Subcutaneous abdominal adipose tissue (tissue), 5 donors: ENCODE data around the gene NOL4L.
"Not testable (repeated sequence)": the region's sequence is repeated elsewhere in the genome, so short reads cannot be mapped to it uniquely, and the experiment has no call there.

Experiments
- H3K27ac ChIP-seq: one replicate; pipeline ENCODE4 v1.7.0; 2013; ENCODE audit warnings: low read depth, mild to moderate bottlenecking, inconsistent platforms, low read length, moderate library complexity
- H3K27me3 ChIP-seq, 5 donors: one replicate each; pipeline ENCODE4 v1.7.0; 2013; ENCODE audit warnings: low read length in 5 of 5, inconsistent platforms in 1 of 5; ENCODE audit not compliant: control insufficient read depth in 5 of 5, insufficient read depth in 4 of 5
- H3K36me3 ChIP-seq, 5 donors: one replicate each; pipeline ENCODE4 v1.7.0; 2013; ENCODE audit warnings: low read length in 5 of 5; ENCODE audit not compliant: control insufficient read depth in 5 of 5, insufficient read depth in 5 of 5
- H3K4me1 ChIP-seq, 5 donors: one replicate each; pipeline ENCODE4 v1.7.0; 2013; ENCODE audit warnings: low read length in 5 of 5, mild to moderate bottlenecking in 3 of 5, moderate library complexity in 1 of 5; ENCODE audit not compliant: control insufficient read depth in 5 of 5, insufficient read depth in 5 of 5
- H3K4me3 ChIP-seq, 5 donors: one replicate each; pipeline ENCODE4 v1.7.0; 2013; ENCODE audit warnings: low read length in 5 of 5, low read depth in 1 of 5
- H3K9ac ChIP-seq, 5 donors: one replicate each; pipeline ENCODE4 v1.7.0; 2013; ENCODE audit warnings: low read length in 5 of 5, mild to moderate bottlenecking in 4 of 5, moderate library complexity in 3 of 5
- H3K9me3 ChIP-seq, 5 donors: one replicate each; pipeline ENCODE4 v1.7.0; 2013; ENCODE audit warnings: low read length in 5 of 5; ENCODE audit not compliant: control insufficient read depth in 5 of 5
- donor health status: healthy.
- donor health status: healthy.
- donor health status: healthy.
- donor health status: healthy.
- donor health status: healthy.

The NOL4L gene

DNA sequence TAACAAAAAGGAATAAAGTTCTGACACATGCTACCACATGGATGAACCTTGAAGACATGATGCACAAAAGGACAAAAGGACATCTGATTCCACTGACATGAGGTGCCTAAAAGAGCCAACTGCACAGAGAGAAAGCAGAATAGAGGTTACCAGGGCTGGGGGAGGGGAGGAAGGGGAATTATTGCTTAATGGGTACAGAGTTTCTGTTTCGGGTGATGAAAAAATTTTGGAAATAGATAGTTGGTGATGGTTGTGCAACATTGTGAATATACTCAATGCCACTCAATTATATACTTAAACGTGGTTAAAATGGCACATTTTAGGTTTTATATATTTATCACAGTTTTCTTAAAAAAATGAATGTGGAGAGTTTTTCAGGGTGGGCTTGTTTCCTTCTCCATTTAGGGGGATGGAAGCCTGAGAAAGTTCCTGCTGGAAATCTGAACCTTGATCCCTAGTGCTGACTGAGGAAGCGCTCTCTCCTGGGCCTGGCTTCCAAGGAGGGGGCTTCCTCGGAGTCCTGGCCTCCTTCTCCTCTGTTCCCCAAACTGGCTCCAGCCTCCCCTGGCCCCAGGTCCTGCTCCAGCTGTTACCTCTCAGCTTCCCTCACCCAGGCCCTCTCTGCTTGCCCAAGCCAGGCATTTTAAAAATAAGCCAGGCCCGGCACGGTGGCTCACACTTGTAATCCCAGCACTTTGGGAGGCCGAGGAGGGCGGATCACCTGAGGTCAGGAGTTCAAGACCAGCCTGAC lies 79.2 kb downstream of the NOL4L start:
- Histone ChIP-seq H3K4me3 (no peak overlapping the region), H3K36me3 (no peaks in the 10 kb centered on the region), H3K9me3 (peaks cover 0 to 4% (median 0%) of the 10 kb centered on the region in 5 donors), H3K9ac (no peak overlapping the region), H3K4me1 (peaks cover 0 to 12% (median 10%) of the 10 kb centered on the region in 5 donors), H3K27ac (no peak overlapping the region), H3K27me3 (no peaks in the 10 kb centered on the region)

GRCh38 chr20:32501709-32502108 lies 83.4 kb downstream of the NOL4L start:
- Histone ChIP-seq H3K36me3 (no peaks in the 10 kb centered on the region), H3K27ac (no peak overlapping the region), H3K4me3 (no peak overlapping the region), H3K27me3 (no peaks in the 10 kb centered on the region), H3K4me1 (peaks cover 2 to 22% (median 14%) of the 10 kb centered on the region in 5 donors), H3K9ac (no peak overlapping the region), H3K9me3 (peaks cover 0 to 4% (median 0%) of the 10 kb centered on the region in 5 donors)

DNA sequence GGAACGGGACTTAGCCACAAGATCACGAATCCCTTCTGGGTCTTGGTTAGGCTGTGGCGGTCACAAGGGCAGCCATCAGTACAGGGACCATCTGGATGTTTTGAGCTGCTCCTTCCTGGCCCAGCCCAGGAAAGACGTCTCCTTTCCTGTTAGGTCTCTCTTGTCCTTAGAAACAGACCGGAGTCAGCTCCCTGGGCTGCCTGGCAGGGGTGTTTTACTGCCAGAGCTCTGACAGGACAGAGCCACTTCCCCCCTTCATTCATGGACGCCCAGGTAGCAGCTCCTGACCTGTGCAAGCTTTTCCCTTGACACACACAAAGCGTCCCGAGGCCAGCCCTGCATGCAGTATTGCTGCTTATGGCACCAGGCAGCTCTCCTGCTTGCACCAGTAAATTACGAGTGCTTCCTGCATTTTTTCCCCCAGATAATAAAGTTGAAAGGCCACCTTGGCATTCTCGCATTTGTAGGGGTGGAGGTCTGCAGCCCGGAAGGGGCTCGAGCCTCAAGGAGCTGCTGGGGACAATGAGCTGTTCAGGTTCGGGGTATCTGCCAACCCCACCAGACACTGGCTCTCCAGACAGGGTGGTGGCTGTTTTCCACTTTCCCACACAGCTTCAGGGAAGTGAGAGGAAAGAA lies 87.4 kb downstream of the NOL4L start:
- H3K9ac ChIP-seq = peak overlapping the region in 2 of 5 donors; percentile 33 to 45
- H3K27me3 ChIP-seq = no peaks in the 10 kb centered on the region
- H3K4me3 ChIP-seq = peak overlapping the region in 3 of 5 donors; percentile 29 to 37 (median 30)
- H3K27ac ChIP-seq = no peak overlapping the region
- H3K4me1 ChIP-seq = peaks cover 2 to 15% (median 5%) of the 10 kb centered on the region in 5 donors
- H3K36me3 ChIP-seq = no peaks in the 10 kb centered on the region
- no peaks in the 10 kb centered on the region for H3K9me3 ChIP-seq

GRCh38 chr20:32496811-32497533 lies 88.2 kb downstream of the NOL4L start:
- no peaks in the 10 kb centered on the region for H3K9me3 ChIP-seq
- H3K4me3 ChIP-seq = peak overlapping the region in 3 of 5 donors; percentile 29 to 37 (median 30)
- no peak overlapping the region for H3K27ac ChIP-seq
- H3K27me3 ChIP-seq = no peaks in the 10 kb centered on the region
- no peaks in the 10 kb centered on the region for H3K36me3 ChIP-seq
- H3K9ac ChIP-seq = peak overlapping the region in 2 of 5 donors; percentile 33 to 45
- H3K4me1 ChIP-seq = peaks cover 2 to 15% (median 5%) of the 10 kb centered on the region in 5 donors

- H3K9ac ChIP-seq = no peak overlapping the region
- peaks cover 2 to 15% (median 5%) of the 10 kb centered on the region in 5 donors for H3K4me1 ChIP-seq
- no peaks in the 10 kb centered on the region for H3K9me3 ChIP-seq
- H3K4me3 ChIP-seq = no peak overlapping the region
- H3K36me3 ChIP-seq = no peaks in the 10 kb centered on the region
- H3K27ac ChIP-seq = no peak overlapping the region
- no peaks in the 10 kb centered on the region for H3K27me3 ChIP-seq
These were observed 89.2 kb downstream of the NOL4L start for GRCh38 chr20:32495949-32496348.

- Histone ChIP-seq H3K9ac (no peak overlapping the region), H3K9me3 (no peaks in the 10 kb centered on the region)
These were observed 89.9 kb downstream of the NOL4L start for GRCh38 chr20:32495217-32495565.

DNA sequence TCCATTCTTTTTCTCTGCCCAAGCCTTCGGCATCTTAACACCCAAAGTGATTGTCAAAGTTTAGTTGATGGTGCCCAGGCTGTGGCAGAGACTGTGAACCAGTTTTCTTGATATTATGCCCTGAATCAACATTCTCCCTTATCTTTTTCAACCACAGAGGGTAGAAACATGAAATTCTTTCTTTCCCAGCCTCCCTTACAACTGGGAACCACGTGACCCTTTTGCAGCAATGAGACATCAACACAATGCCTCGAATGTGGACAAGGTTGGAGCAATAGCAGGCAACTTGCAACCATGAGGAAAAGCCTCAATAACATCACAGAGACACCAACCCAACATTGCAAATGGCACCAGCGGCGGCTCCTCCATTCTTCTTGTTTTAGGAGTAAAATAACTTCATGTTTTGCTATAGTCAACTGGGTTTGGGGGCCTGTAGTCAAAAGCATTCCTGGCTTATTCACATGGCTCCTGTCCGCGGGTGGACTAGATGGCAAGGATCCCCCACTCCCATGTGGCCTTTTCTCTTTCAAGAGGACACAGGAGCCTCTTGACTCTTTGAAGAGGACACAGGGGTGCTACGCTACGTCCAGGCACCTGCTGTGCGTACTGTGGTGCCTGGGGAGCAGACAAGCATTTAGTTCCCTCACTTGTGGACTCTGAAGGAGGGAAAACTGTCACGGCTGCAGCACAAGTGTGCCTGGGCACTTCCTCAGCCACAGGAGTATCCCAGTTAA lies 90.5 kb downstream of the NOL4L start:
- no peak overlapping the region for H3K27ac ChIP-seq
- H3K9ac ChIP-seq = no peak overlapping the region

More at GRCh38 chr20:32495217-32495565, 89.9 kb downstream of the NOL4L start:
- H3K4me3 ChIP-seq = no peak overlapping the region
- H3K36me3 ChIP-seq = no peaks in the 10 kb centered on the region
- peaks cover 2 to 15% (median 5%) of the 10 kb centered on the region in 5 donors for H3K4me1 ChIP-seq
- no peak overlapping the region for H3K27ac ChIP-seq
- no peaks in the 10 kb centered on the region for H3K27me3 ChIP-seq

DNA sequence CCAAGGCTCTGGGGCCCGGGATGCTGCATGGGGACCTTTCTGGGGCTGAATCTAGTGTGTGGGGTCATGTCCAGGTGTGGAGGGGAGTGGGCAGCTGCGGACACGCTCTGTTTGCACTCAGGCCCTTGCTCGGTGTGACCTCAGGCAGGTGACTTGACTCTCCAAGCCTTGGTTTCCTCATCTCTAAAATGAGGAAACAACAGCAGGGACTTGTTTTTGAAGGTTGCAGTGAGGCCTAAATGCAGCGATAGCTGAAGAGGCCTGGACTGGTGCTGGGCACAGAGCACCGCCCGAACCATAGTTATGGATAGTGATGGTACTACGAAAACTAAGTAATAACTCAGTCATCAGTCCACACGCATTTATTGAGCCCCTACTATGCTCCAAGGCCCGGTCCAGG lies 91.8 kb downstream of the NOL4L start:
- no peak overlapping the region for H3K4me3 ChIP-seq
- H3K36me3 ChIP-seq = no peaks in the 10 kb centered on the region
- peaks cover 2 to 15% (median 5%) of the 10 kb centered on the region in 5 donors for H3K4me1 ChIP-seq
- no peaks in the 10 kb centered on the region for H3K27me3 ChIP-seq
- no peaks in the 10 kb centered on the region for H3K9me3 ChIP-seq
- no peak overlapping the region for H3K9ac ChIP-seq
- H3K27ac ChIP-seq = no peak overlapping the region

More for the DNA sequence above, 90.5 kb downstream of the NOL4L start:
- Histone ChIP-seq H3K9me3 (no peaks in the 10 kb centered on the region), H3K36me3 (no peaks in the 10 kb centered on the region), H3K27me3 (no peaks in the 10 kb centered on the region), H3K4me3 (no peak overlapping the region), H3K4me1 (peaks cover 2 to 15% (median 5%) of the 10 kb centered on the region in 5 donors)

DNA sequence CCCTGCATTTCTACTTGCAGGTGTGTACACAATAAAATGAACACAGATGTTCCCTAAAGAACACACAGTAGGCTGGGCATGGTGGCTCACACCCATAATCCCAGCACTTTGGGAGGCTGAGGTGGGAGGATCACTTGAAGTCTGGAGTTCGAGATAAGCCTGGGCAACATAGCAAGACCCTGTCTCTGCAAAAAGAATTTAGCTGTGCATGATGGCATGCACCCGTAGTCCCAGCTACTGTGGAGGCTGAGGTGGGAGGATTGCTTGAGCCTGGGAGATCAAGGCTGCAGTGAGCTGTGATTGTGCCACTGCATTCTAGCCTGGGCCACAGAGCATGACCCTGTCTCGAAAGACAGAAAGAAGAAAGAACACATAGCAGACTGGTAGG lies 93.4 kb downstream of the NOL4L start:
- H3K9ac ChIP-seq, H3K27me3 ChIP-seq, H3K9me3 ChIP-seq, H3K4me1 ChIP-seq, H3K27ac ChIP-seq, H3K4me3 ChIP-seq, H3K36me3 ChIP-seq: not testable (repeated sequence)
